ES-I3 (cell line): ENCODE measurements around the gene EGR4.
"Not testable (repeated sequence)": the region's sequence is repeated elsewhere in the genome, so short reads cannot be mapped to it uniquely, and the experiment has no call there.

Experiments used
- H3K36me3 ChIP-seq: 2 replicates; pipeline ENCODE4 v1.6.1; 2013; ENCODE audit warnings: mild to moderate bottlenecking, low read length, control low read depth, moderate library complexity; ENCODE audit not compliant: insufficient read depth
- H3K4me1 ChIP-seq: 2 replicates; pipeline ENCODE4 v1.6.1; 2013; ENCODE audit warnings: mild to moderate bottlenecking, control low read depth, low read length; ENCODE audit not compliant: insufficient read depth
- H3K9ac ChIP-seq: 2 replicates; pipeline ENCODE4 v1.6.1; 2013; ENCODE audit warnings: low read depth, mild to moderate bottlenecking, low read length, moderate library complexity
- H3K9me3 ChIP-seq: 2 replicates; pipeline ENCODE4 v1.6.1; 2013; ENCODE audit warnings: mild to moderate bottlenecking, low read length, moderate library complexity; ENCODE audit not compliant: control insufficient read depth, insufficient read depth

EGR4 gene

GRCh38 chr2:73262691-73263429 is 30.5 kb downstream of the EGR4 start:
- H3K9ac ChIP-seq, H3K9me3 ChIP-seq, H3K4me1 ChIP-seq, H3K36me3 ChIP-seq: not testable (repeated sequence)

GRCh38 chr2:73262108-73262651 is 31.2 kb downstream of the EGR4 start:
- H3K9ac ChIP-seq, result no peak overlapping the region
- no peaks in the 10 kb centered on the region for H3K9me3 ChIP-seq
- no peaks in the 10 kb centered on the region for H3K4me1 ChIP-seq
- H3K36me3 ChIP-seq, result no peaks in the 10 kb centered on the region

- Histone ChIP-seq H3K9me3 (no peaks in the 10 kb centered on the region), H3K9ac (no peak overlapping the region), H3K36me3 (no peaks in the 10 kb centered on the region), H3K4me1 (peaks cover 3% of the 10 kb centered on the region; the same call in 1 of the 2 replicates)
Measured at GRCh38 chr2:73260338-73260984, 32.9 kb downstream of the EGR4 start.

- no peak overlapping the region for H3K9ac ChIP-seq
Measured at GRCh38 chr2:73259704-73260337, 33.5 kb downstream of the EGR4 start.

GRCh38 chr2:73259276-73259675 is 34.1 kb downstream of the EGR4 start:
- no peaks in the 10 kb centered on the region for H3K36me3 ChIP-seq
- H3K4me1 ChIP-seq, result peaks cover 3% of the 10 kb centered on the region; the same call in 1 of the 2 replicates
- H3K9me3 ChIP-seq, result no peaks in the 10 kb centered on the region
- H3K9ac ChIP-seq, result no peak overlapping the region

More at GRCh38 chr2:73259704-73260337, 33.5 kb downstream of the EGR4 start:
- H3K9me3 ChIP-seq, result no peaks in the 10 kb centered on the region
- H3K36me3 ChIP-seq, result no peaks in the 10 kb centered on the region
- H3K4me1 ChIP-seq, result peaks cover 3% of the 10 kb centered on the region; the same call in 1 of the 2 replicates

GRCh38 chr2:73258913-73259215 is 34.5 kb downstream of the EGR4 start:
- Histone ChIP-seq H3K36me3 (peaks cover 4% of the 10 kb centered on the region; the same call in 1 of the 2 replicates), H3K9me3 (no peaks in the 10 kb centered on the region), H3K9ac (no peak overlapping the region), H3K4me1 (peaks cover 3% of the 10 kb centered on the region; the same call in 1 of the 2 replicates)

GRCh38 chr2:73258186-73258912 is 35.0 kb downstream of the EGR4 start:
- Histone ChIP-seq H3K36me3 (peaks cover 6% of the 10 kb centered on the region; the same call in 1 of the 2 replicates), H3K4me1 (peaks cover 3% of the 10 kb centered on the region; the same call in 1 of the 2 replicates), H3K9me3 (no peaks in the 10 kb centered on the region), H3K9ac (no peak overlapping the region)

GRCh38 chr2:73257425-73258125 is 35.8 kb downstream of the EGR4 start:
- Histone ChIP-seq H3K36me3 (peaks cover 11% of the 10 kb centered on the region; the same call in 1 of the 2 replicates), H3K9me3 (no peaks in the 10 kb centered on the region), H3K9ac (no peak overlapping the region), H3K4me1 (peaks cover 3% of the 10 kb centered on the region; the same call in 1 of the 2 replicates)

- Histone ChIP-seq H3K9me3 (no peaks in the 10 kb centered on the region), H3K4me1 (peaks cover 3% of the 10 kb centered on the region; the same call in 1 of the 2 replicates), H3K36me3 (peaks cover 12% of the 10 kb centered on the region; the same call in 1 of the 2 replicates)
Measured at GRCh38 chr2:73257021-73257420, 36.3 kb downstream of the EGR4 start.

GRCh38 chr2:73256618-73256922 is 36.8 kb downstream of the EGR4 start:
- peaks cover 3% of the 10 kb centered on the region; the same call in 1 of the 2 replicates for H3K4me1 ChIP-seq
- peaks cover 15% of the 10 kb centered on the region; the same call in 1 of the 2 replicates for H3K36me3 ChIP-seq

More at GRCh38 chr2:73257021-73257420, 36.3 kb downstream of the EGR4 start:
- no peak overlapping the region for H3K9ac ChIP-seq

GRCh38 chr2:73255907-73256617 is 37.3 kb downstream of the EGR4 start:
- H3K9ac ChIP-seq, result no peak overlapping the region
- peaks cover 15% of the 10 kb centered on the region; the same call in 1 of the 2 replicates for H3K36me3 ChIP-seq

More at GRCh38 chr2:73256618-73256922, 36.8 kb downstream of the EGR4 start:
- Histone ChIP-seq H3K9me3 (no peaks in the 10 kb centered on the region), H3K9ac (no peak overlapping the region)

GRCh38 chr2:73255007-73255644 is 38.2 kb downstream of the EGR4 start:
- Histone ChIP-seq H3K4me1 (peaks cover 3% of the 10 kb centered on the region; the same call in 1 of the 2 replicates), H3K36me3 (peaks cover 23% of the 10 kb centered on the region)

More at GRCh38 chr2:73255907-73256617, 37.3 kb downstream of the EGR4 start:
- Histone ChIP-seq H3K4me1 (peaks cover 3% of the 10 kb centered on the region; the same call in 1 of the 2 replicates), H3K9me3 (no peaks in the 10 kb centered on the region)

More at GRCh38 chr2:73255007-73255644, 38.2 kb downstream of the EGR4 start:
- Histone ChIP-seq H3K9ac (no peak overlapping the region), H3K9me3 (no peaks in the 10 kb centered on the region)
